Fibroblast of pulmonary artery (primary cell): Measurements from ENCODE around the gene LASP1NB.

Experiments used
- DNase-seq: peaks from one replicate; pipeline ENCODE4 v3.0.0-alpha.2; 2010; ENCODE audit warnings: low read depth
- H3K4me3 ChIP-seq: replicated peaks from 2 replicates; pipeline ENCODE4 v1.5.1; 2011; ENCODE audit warnings: low read depth, mild to moderate bottlenecking, control low read depth, low read length, moderate library complexity
- CTCF ChIP-seq: IDR thresholded peaks from 2 replicates; pipeline ENCODE4 v1.5.1; 2011; ENCODE audit warnings: mild to moderate bottlenecking, control low read depth, low read length, inconsistent platforms; ENCODE audit errors: missing control alignments

LASP1NB gene

GRCh38 chr17:38891441-38891840 lies 34.0 kb upstream of the LASP1NB start:
- TF ChIP-seq CTCF: no peak
- no peak for DNase-seq
- no peak overlapping the region for H3K4me3 ChIP-seq

GRCh38 chr17:38892083-38892482 lies 33.3 kb upstream of the LASP1NB start:
- no peak overlapping the region for H3K4me3 ChIP-seq

GRCh38 chr17:38892620-38893019 lies 32.8 kb upstream of the LASP1NB start:
- no peak for TF ChIP-seq CTCF
- DNase-seq: no peak
- no peak overlapping the region for H3K4me3 ChIP-seq

More at GRCh38 chr17:38892083-38892482, 33.3 kb upstream of the LASP1NB start:
- no peak for DNase-seq
- TF ChIP-seq CTCF: no peak

- no peak for DNase-seq
- H3K4me3 ChIP-seq: no peak overlapping the region
- TF ChIP-seq CTCF: no peak
These were observed 32.3 kb upstream of the LASP1NB start for GRCh38 chr17:38893113-38893512.

- no peak for TF ChIP-seq CTCF
- DNase-seq: no peak
- no peak overlapping the region for H3K4me3 ChIP-seq
These were observed 31.8 kb upstream of the LASP1NB start for GRCh38 chr17:38893607-38894006.

GRCh38 chr17:38894276-38894675 lies 31.1 kb upstream of the LASP1NB start:
- no peak overlapping the region for H3K4me3 ChIP-seq
- DNase-seq: no peak
- TF ChIP-seq CTCF: no peak

GRCh38 chr17:38896346-38896954 lies 29.0 kb upstream of the LASP1NB start:
- no peak for DNase-seq
- TF ChIP-seq CTCF: no peak

More at GRCh38 chr17:38896346-38896954, 29.0 kb upstream of the LASP1NB start:
- H3K4me3 ChIP-seq: no peak overlapping the region
